ENCODE measurements around the gene PARN. TPM values are rescaled to one million over a fixed set of nuclear protein-coding genes. Genes with fewer than 3 reads are reported as not detected.

The PARN gene
- total and polyA plus RNA-seq, 2 experiments from 2014 or later = 32.5 to 61.3 TPM

- TF ChIP-seq ZNF331 (CRISPR knock-in tag; IDR thresholded peaks at IDR 0.05; ENCODE audit: low read depth) = no peak
- TF ChIP-seq JUNB (IDR thresholded peaks at IDR 0.05; ENCODE audit: unreplicated experiment) = no peak
- TF ChIP-seq EZH2 (IDR thresholded peaks at IDR 0.05; ENCODE audit: low read depth, unreplicated experiment) = no peak
- TF ChIP-seq, protein P1, sequence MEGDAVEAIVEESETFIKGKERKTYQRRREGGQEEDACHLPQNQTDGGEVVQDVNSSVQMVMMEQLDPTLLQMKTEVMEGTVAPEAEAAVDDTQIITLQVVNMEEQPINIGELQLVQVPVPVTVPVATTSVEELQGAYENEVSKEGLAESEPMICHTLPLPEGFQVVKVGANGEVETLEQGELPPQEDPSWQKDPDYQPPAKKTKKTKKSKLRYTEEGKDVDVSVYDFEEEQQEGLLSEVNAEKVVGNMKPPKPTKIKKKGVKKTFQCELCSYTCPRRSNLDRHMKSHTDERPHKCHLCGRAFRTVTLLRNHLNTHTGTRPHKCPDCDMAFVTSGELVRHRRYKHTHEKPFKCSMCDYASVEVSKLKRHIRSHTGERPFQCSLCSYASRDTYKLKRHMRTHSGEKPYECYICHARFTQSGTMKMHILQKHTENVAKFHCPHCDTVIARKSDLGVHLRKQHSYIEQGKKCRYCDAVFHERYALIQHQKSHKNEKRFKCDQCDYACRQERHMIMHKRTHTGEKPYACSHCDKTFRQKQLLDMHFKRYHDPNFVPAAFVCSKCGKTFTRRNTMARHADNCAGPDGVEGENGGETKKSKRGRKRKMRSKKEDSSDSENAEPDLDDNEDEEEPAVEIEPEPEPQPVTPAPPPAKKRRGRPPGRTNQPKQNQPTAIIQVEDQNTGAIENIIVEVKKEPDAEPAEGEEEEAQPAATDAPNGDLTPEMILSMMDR (conservative IDR thresholded peaks at IDR 0.05; ENCODE audit: low read depth in 2 of 2) = no peak
- no peak for TF ChIP-seq POLR2AphosphoS5 (IDR thresholded peaks at IDR 0.05; ENCODE audit: low read depth)
- TF ChIP-seq ETS1 (IDR thresholded peaks at IDR 0.05) = no peak
- no peak for TF ChIP-seq ZNF114 (CRISPR knock-in tag; IDR thresholded peaks at IDR 0.05)
- TF ChIP-seq, protein P2, sequence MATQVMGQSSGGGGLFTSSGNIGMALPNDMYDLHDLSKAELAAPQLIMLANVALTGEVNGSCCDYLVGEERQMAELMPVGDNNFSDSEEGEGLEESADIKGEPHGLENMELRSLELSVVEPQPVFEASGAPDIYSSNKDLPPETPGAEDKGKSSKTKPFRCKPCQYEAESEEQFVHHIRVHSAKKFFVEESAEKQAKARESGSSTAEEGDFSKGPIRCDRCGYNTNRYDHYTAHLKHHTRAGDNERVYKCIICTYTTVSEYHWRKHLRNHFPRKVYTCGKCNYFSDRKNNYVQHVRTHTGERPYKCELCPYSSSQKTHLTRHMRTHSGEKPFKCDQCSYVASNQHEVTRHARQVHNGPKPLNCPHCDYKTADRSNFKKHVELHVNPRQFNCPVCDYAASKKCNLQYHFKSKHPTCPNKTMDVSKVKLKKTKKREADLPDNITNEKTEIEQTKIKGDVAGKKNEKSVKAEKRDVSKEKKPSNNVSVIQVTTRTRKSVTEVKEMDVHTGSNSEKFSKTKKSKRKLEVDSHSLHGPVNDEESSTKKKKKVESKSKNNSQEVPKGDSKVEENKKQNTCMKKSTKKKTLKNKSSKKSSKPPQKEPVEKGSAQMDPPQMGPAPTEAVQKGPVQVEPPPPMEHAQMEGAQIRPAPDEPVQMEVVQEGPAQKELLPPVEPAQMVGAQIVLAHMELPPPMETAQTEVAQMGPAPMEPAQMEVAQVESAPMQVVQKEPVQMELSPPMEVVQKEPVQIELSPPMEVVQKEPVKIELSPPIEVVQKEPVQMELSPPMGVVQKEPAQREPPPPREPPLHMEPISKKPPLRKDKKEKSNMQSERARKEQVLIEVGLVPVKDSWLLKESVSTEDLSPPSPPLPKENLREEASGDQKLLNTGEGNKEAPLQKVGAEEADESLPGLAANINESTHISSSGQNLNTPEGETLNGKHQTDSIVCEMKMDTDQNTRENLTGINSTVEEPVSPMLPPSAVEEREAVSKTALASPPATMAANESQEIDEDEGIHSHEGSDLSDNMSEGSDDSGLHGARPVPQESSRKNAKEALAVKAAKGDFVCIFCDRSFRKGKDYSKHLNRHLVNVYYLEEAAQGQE (IDR thresholded peaks at IDR 0.05; ENCODE audit: unreplicated experiment) = no peak
- TF ChIP-seq EZH2phosphoT487 (IDR thresholded peaks at IDR 0.05; ENCODE audit: unreplicated experiment) = no peak
- TF ChIP-seq CREB1 (CRISPR knock-in tag; IDR thresholded peaks at IDR 0.05; ENCODE audit: low read depth) = no peak
Measured at GRCh38 chr16:14436401-14436955, 193.6 kb downstream of the PARN start (continued).

DNA sequence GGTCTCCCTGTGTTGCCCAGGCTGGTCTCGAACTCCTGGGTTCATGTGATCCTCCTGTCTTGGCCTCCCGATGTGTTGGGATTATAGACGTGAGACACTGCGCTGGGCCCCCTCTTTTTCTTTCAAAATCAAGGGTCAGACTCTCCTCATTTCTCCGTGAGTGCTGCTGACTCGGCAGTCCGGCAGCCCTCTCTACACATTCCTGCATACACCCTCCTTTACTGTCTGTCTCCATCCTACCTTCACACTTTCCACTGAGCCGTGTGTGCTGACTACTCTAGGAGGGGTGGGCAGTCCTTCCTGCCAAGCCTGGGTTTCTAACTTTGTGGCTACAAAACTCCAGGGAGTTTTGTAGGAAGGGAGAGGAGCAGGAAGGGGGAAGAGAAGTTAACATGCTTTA is 195.2 kb downstream of the PARN start:
- no peaks in the 10 kb centered on the region for H3K9me2 ChIP-seq (ENCODE audit: insufficient read depth)
- H3K36me3 ChIP-seq (ENCODE audit: insufficient read depth) = no peaks in the 10 kb centered on the region
- H3K9me3 Mint-ChIP-seq = 0 out of 3 replicates have a peak, but pooled peaks cover 5% of the 10 kb centered on the region
- peaks cover 4% of the 10 kb centered on the region for H3K27me3 Mint-ChIP-seq (ENCODE audit: insufficient read depth, low read depth, poor library complexity)
- DNase-seq (ENCODE audit: low spot score) (peak; percentile 55), ATAC-seq (peak; percentile 88)
- no peaks in the 10 kb centered on the region for H3K4me1 ChIP-seq (ENCODE audit: insufficient read depth)
- H3K4me2 ChIP-seq = no peak overlapping the region
- H3K79me2 ChIP-seq (replicated peaks; ENCODE audit: insufficient read depth) = no peaks in the 10 kb centered on the region
- H4K20me1 ChIP-seq (replicated peaks; ENCODE audit: insufficient read depth) = no peaks in the 10 kb centered on the region
- H3K4me1 Mint-ChIP-seq = peaks cover 15% of the 10 kb centered on the region
- no peak overlapping the region for H3K4me3 ChIP-seq
- peak overlapping the region; percentile 92 for H3K27ac Mint-ChIP-seq
- no peak overlapping the region for H2AFZ ChIP-seq
- no peak overlapping the region for H3K27ac ChIP-seq (ENCODE audit: low read depth)
- peaks cover 26% of the 10 kb centered on the region; the same call in 2 of the 3 replicates for H3K36me3 Mint-ChIP-seq (ENCODE audit: low read depth)
- no peak overlapping the region for H3K4me3 Mint-ChIP-seq
- no peaks in the 10 kb centered on the region for H3K27me3 ChIP-seq (ENCODE audit: insufficient read depth)
- 0 out of 2 replicates have a peak, but pooled peaks cover 6% of the 10 kb centered on the region for H3F3A ChIP-seq (replicated peaks; ENCODE audit: low read depth)
- TF ChIP-seq EZH2 (IDR thresholded peaks at IDR 0.05; ENCODE audit: low read depth, unreplicated experiment) = no peak
- TF ChIP-seq, protein P2 (IDR thresholded peaks at IDR 0.05; ENCODE audit: unreplicated experiment) = no peak
- no peak for TF ChIP-seq EZH2phosphoT487 (IDR thresholded peaks at IDR 0.05; ENCODE audit: unreplicated experiment)
- TF ChIP-seq ZNF114 (CRISPR knock-in tag; IDR thresholded peaks at IDR 0.05) = no peak
- TF ChIP-seq NANOG (IDR thresholded peaks at IDR 0.05; ENCODE audit: borderline replicate concordance) = no peak

All from GM23338 (cell line).